Measurements from ENCODE around the gene ADAMTS17.

Gene ADAMTS17

GRCh38 chr15:100169615-100170290 is 172.0 kb downstream of the ADAMTS17 start:
- Histone ChIP-seq H3K79me2 (ENCODE audit: control insufficient read depth, low read length) (no peaks in the 10 kb centered on the region), H3K9me3 (ENCODE audit: control insufficient read depth, insufficient read depth, low read length) (peaks cover 9% of the 10 kb centered on the region), H3K4me1 (ENCODE audit: control insufficient read depth, low read length) (no peaks in the 10 kb centered on the region), H3K27me3 (ENCODE audit: control insufficient read depth, low read length) (no peaks in the 10 kb centered on the region), H3K27ac (ENCODE audit: low read depth, low read length) (no peak overlapping the region), H4K20me1 (ENCODE audit: control insufficient read depth, insufficient read depth, low read depth, low read length) (no peaks in the 10 kb centered on the region), H3K4me2 (ENCODE audit: low read length) (no peak overlapping the region), H3K9me2 (replicated peaks; ENCODE audit: control insufficient read depth, low read length) (no peaks in the 10 kb centered on the region), H3K36me3 (ENCODE audit: control insufficient read depth, low read length) (no peaks in the 10 kb centered on the region), H3K4me3 (ENCODE audit: low read length) (no peak overlapping the region), H3F3A (ENCODE audit: control insufficient read depth, insufficient read depth) (no peaks in the 10 kb centered on the region)
- no peak for TF ChIP-seq EZH2phosphoT487 (IDR thresholded peaks at IDR 0.05; ENCODE audit: borderline replicate concordance, low read length)
- no peak for TF ChIP-seq CTCF (IDR thresholded peaks at IDR 0.05; ENCODE audit: low read depth, low read length, poor library complexity, severe bottlenecking)

GRCh38 chr15:100168787-100169186 is 173.0 kb downstream of the ADAMTS17 start:
- no peaks in the 10 kb centered on the region for H3K27me3 ChIP-seq (ENCODE audit: control insufficient read depth, low read length)
- H3F3A ChIP-seq (ENCODE audit: control insufficient read depth, insufficient read depth), result no peaks in the 10 kb centered on the region
- H3K9me2 ChIP-seq (replicated peaks; ENCODE audit: control insufficient read depth, low read length), result no peaks in the 10 kb centered on the region
- H3K36me3 ChIP-seq (ENCODE audit: control insufficient read depth, low read length), result no peaks in the 10 kb centered on the region
- H3K9me3 ChIP-seq (ENCODE audit: control insufficient read depth, insufficient read depth, low read length), result peaks cover 9% of the 10 kb centered on the region
- H3K4me2 ChIP-seq (ENCODE audit: low read length), result no peak overlapping the region
- H3K4me3 ChIP-seq (ENCODE audit: low read length), result no peak overlapping the region
- no peaks in the 10 kb centered on the region for H4K20me1 ChIP-seq (ENCODE audit: control insufficient read depth, insufficient read depth, low read depth, low read length)
- H3K4me1 ChIP-seq (ENCODE audit: control insufficient read depth, low read length), result no peaks in the 10 kb centered on the region
- H3K27ac ChIP-seq (ENCODE audit: low read depth, low read length), result no peak overlapping the region
- H3K79me2 ChIP-seq (ENCODE audit: control insufficient read depth, low read length), result no peaks in the 10 kb centered on the region
- TF ChIP-seq EZH2phosphoT487 (IDR thresholded peaks at IDR 0.05; ENCODE audit: borderline replicate concordance, low read length), result no peak

DNA sequence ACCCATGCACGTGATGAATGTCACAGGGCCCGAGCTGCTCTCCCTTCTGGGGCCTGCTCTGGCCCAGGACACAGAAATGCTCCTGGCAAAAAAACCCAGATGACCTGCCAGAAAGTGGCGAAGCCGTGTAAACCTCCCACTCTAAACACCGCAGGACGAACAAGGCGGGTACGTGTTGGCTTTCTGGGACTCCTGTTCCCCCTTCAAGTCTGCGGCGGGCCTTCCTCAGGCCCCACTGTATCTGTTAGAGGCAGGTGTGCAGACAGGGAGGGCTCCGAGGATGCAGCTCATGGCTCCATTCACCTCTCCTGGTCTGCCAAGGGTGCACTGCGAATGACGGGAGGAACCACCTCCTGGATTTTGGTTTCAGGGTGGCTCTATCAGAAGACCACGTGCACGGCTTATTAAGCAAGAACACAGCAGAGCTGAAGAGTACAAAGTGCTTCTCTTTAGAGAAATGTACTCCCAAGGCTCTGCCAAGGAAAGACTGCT is 173.8 kb downstream of the ADAMTS17 start:
- H3K4me3 ChIP-seq (ENCODE audit: low read length), result no peak overlapping the region

More for the DNA sequence above, 173.8 kb downstream of the ADAMTS17 start:
- Histone ChIP-seq H3K27me3 (ENCODE audit: control insufficient read depth, low read length) (no peaks in the 10 kb centered on the region), H3K27ac (ENCODE audit: low read depth, low read length) (no peak overlapping the region), H4K20me1 (ENCODE audit: control insufficient read depth, insufficient read depth, low read depth, low read length) (no peaks in the 10 kb centered on the region), H3K4me1 (ENCODE audit: control insufficient read depth, low read length) (no peaks in the 10 kb centered on the region), H3K9me3 (ENCODE audit: control insufficient read depth, insufficient read depth, low read length) (peaks cover 9% of the 10 kb centered on the region; the same call in 1 of the 2 replicates), H3F3A (ENCODE audit: control insufficient read depth, insufficient read depth) (no peaks in the 10 kb centered on the region), H3K79me2 (ENCODE audit: control insufficient read depth, low read length) (no peaks in the 10 kb centered on the region), H3K9me2 (replicated peaks; ENCODE audit: control insufficient read depth, low read length) (no peaks in the 10 kb centered on the region), H3K36me3 (ENCODE audit: control insufficient read depth, low read length) (no peaks in the 10 kb centered on the region), H3K4me2 (ENCODE audit: low read length) (no peak overlapping the region)
- TF ChIP-seq CTCF (IDR thresholded peaks at IDR 0.05; ENCODE audit: low read depth, low read length, poor library complexity, severe bottlenecking) (no peak), EZH2phosphoT487 (IDR thresholded peaks at IDR 0.05; ENCODE audit: borderline replicate concordance, low read length) (no peak)

All from DOHH2 (cell line).